Osteoblast (primary cell): ENCODE results near the gene S100A13. TPM values are rescaled to one million over a fixed set of nuclear protein-coding genes. Genes with fewer than 3 reads are reported as not detected.

ENCODE experiments used
- DNase-seq: peaks from one replicate; pipeline ENCODE4 v3.0.0; 2011; ENCODE audit warnings: low spot score, mixed read lengths; ENCODE audit not compliant: insufficient read length; ENCODE audit errors: missing footprints
- H2AFZ ChIP-seq: 2 replicates; pipeline ENCODE4 v1.6.0; 2011; ENCODE audit warnings: mild to moderate bottlenecking, low read length
- H3K27ac ChIP-seq: 2 replicates; pipeline ENCODE4 v1.5.1; 2011; ENCODE audit warnings: mild to moderate bottlenecking, low read depth, low read length, moderate library complexity
- H3K27me3 ChIP-seq: 2 replicates; pipeline ENCODE4 v1.6.0; 2012; ENCODE audit warnings: mild to moderate bottlenecking, control low read depth, inconsistent platforms, low read length, moderate library complexity; ENCODE audit not compliant: insufficient read depth
- H3K36me3 ChIP-seq: 2 replicates; pipeline ENCODE4 v1.5.1; 2011; ENCODE audit warnings: mild to moderate bottlenecking, low read length, control low read depth, moderate library complexity; ENCODE audit not compliant: insufficient read depth
- H3K4me1 ChIP-seq: 2 replicates; pipeline ENCODE4 v1.5.1; 2011; ENCODE audit warnings: mild to moderate bottlenecking, low read length, control low read depth, moderate library complexity; ENCODE audit not compliant: insufficient read depth
- H3K4me2 ChIP-seq: 2 replicates; pipeline ENCODE4 v1.6.0; 2011; ENCODE audit warnings: mild to moderate bottlenecking, low read length; ENCODE audit not compliant: insufficient read depth
- H3K4me3 ChIP-seq: fragments of 200-600 bp; sonication (generic); 3 replicates; pipeline ENCODE4 v1.5.1; 2012; ENCODE audit warnings: mild to moderate bottlenecking, low read length, inconsistent platforms; ENCODE audit not compliant: insufficient read depth
- H3K79me2 ChIP-seq: 2 replicates; pipeline ENCODE4 v1.6.0; 2012; ENCODE audit warnings: mild to moderate bottlenecking, low read length, control low read depth, inconsistent platforms; ENCODE audit not compliant: insufficient read depth
- H3K9me3 ChIP-seq: 2 replicates; pipeline ENCODE4 v1.5.1; 2011; ENCODE audit warnings: low read depth, low read length, control low read depth
- H4K20me1 ChIP-seq: 2 replicates; pipeline ENCODE4 v1.6.0; 2012; ENCODE audit warnings: mild to moderate bottlenecking, low read length, control low read depth; ENCODE audit not compliant: insufficient read depth
- CTCF ChIP-seq: IDR thresholded peaks from 2 replicates; pipeline ENCODE4 v1.5.1; 2011; ENCODE audit warnings: mild to moderate bottlenecking, low read depth, low read length, moderate library complexity; ENCODE audit errors: extremely low read depth
- total RNA-seq: library from RNA; depleted of rRNA; stranded (reverse); fragments of >200 nt; gene quantifications from 2 replicates; pipeline ENCODE4 v1.2.3, GENCODE V29; 2012

Gene S100A13
- total RNA-seq, 1 donor, result 121 TPM

GRCh38 chr1:153598309-153599172 is 28.8 kb downstream of the S100A13 start:
- H4K20me1 ChIP-seq, result no peaks in the 10 kb centered on the region
- no peaks in the 10 kb centered on the region for H3K79me2 ChIP-seq
- no peak overlapping the region for H3K4me2 ChIP-seq
- H3K4me3 ChIP-seq, result no peak overlapping the region
- H2AFZ ChIP-seq, result peak overlapping the region; percentile 4
- DNase-seq, result peak; percentile 91
- H3K4me1 ChIP-seq, result peaks cover 20% of the 10 kb centered on the region
- H3K27ac ChIP-seq, result peak overlapping the region; percentile 72
- no peaks in the 10 kb centered on the region for H3K9me3 ChIP-seq
- H3K27me3 ChIP-seq, result no peaks in the 10 kb centered on the region
- no peak for TF ChIP-seq CTCF
- H3K36me3 ChIP-seq, result peaks cover 6% of the 10 kb centered on the region

GRCh38 chr1:153597206-153597605 is 30.1 kb downstream of the S100A13 start:
- TF ChIP-seq CTCF, result no peak
- Histone ChIP-seq H3K79me2 (no peaks in the 10 kb centered on the region), H4K20me1 (no peaks in the 10 kb centered on the region), H3K4me3 (no peak overlapping the region), H3K36me3 (peaks cover 4% of the 10 kb centered on the region), H3K27ac (peak overlapping the region; percentile 51), H3K4me1 (peaks cover 20% of the 10 kb centered on the region), H2AFZ (no peak overlapping the region), H3K27me3 (no peaks in the 10 kb centered on the region), H3K4me2 (no peak overlapping the region), H3K9me3 (no peaks in the 10 kb centered on the region)
- DNase-seq, result peak; percentile 88

GRCh38 chr1:153592748-153593147 is 34.6 kb downstream of the S100A13 start:
- peak; percentile 56 for DNase-seq

More at GRCh38 chr1:153592748-153593147, 34.6 kb downstream of the S100A13 start:
- TF ChIP-seq CTCF, result no peak
- H3K4me2 ChIP-seq, result no peak overlapping the region
- no peaks in the 10 kb centered on the region for H3K36me3 ChIP-seq
- no peaks in the 10 kb centered on the region for H3K9me3 ChIP-seq
- H3K27me3 ChIP-seq, result no peaks in the 10 kb centered on the region
- peak overlapping the region; percentile 27 for H2AFZ ChIP-seq
- peaks cover 5% of the 10 kb centered on the region for H3K4me1 ChIP-seq
- no peaks in the 10 kb centered on the region for H3K79me2 ChIP-seq
- no peak overlapping the region for H3K4me3 ChIP-seq
- no peak overlapping the region for H3K27ac ChIP-seq
- no peaks in the 10 kb centered on the region for H4K20me1 ChIP-seq
